Measurements from ENCODE around the gene ARFGAP3.

ARFGAP3 gene

DNA sequence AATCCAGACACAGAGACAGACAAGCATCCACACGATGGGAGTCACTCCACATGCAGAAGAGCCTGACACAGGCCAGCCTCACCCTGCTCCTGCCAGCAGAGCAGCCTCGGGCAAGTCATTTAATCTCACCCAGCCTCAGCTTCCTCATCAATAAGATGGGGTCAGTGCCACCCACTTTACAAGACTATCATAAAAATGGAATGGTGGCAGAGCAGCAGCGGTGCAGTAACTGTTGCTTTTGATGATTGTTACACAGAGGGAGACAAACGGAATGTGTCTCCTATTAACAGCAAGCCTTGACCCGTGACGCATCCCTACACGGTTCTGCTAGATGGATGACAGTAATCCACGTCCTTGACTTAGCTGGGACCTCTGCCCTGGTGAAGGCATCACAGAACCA is 26.0 kb upstream of the ARFGAP3 start:
- no peak for FAIRE-seq

GRCh38 chr22:42881982-42882656 is 25.0 kb upstream of the ARFGAP3 start:
- no peak for FAIRE-seq

GRCh38 chr22:42881298-42881697 is 24.2 kb upstream of the ARFGAP3 start:
- FAIRE-seq: no peak

GRCh38 chr22:42880815-42881214 is 23.7 kb upstream of the ARFGAP3 start:
- FAIRE-seq: no peak

DNA sequence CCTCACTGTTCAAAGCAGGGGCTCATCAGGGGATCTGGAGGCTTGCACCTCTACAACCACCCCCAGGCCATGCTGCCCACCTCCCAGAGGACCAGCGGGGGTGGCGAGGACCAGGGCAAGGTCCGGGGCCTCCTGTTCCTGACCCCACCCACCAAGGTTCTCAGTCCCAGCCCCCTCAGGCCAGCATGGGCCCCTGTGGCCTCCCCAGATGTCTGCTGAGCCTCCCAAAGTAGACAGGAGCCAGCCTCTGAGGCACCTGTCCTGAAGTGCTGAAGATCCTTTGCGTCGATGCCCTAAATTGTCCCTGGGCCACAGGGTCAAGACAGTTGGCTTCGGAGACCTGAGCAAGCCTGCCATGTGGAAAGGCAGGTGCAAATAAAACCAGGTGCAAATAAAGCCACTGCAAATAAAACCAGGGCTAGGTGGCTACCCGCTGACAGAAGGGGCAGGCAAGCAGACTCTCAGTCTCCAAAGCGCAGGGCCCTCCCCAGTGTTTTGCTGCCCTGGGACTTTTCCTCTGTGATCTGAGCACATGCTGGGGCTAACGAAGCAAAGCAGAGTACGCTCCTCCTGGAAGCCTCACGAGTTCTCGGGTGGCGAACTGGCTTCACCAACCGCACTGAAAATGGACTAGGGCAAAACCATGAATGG is 22.4 kb upstream of the ARFGAP3 start:
- no peak for FAIRE-seq

GRCh38 chr22:42878561-42879305 is 21.7 kb upstream of the ARFGAP3 start:
- no peak for FAIRE-seq

GRCh38 chr22:42877597-42878340 is 20.7 kb upstream of the ARFGAP3 start:
- no peak for FAIRE-seq

DNA sequence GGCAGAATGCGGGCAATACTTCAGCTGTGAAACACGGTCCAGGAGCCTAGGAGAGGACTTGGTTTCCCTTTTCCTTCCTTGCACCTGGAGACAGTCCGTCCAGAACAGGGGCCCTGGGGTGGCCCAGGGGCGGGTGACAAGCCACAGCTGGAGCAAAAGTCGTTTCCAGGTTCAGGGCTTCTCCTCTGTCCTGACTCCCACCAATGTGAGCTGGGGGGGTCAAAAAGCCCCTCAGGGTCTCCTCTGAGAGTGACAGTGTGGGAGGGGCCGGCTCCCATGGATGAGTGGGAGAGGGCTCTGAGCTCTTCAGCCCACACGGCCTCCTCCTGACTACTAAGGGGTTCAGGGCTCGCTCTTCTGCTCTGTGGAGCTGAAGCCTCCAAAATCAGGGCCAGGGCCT is 20.1 kb upstream of the ARFGAP3 start:
- no peak for FAIRE-seq

- no peak for FAIRE-seq
These were observed 19.0 kb upstream of the ARFGAP3 start for GRCh38 chr22:42876041-42876440.

DNA sequence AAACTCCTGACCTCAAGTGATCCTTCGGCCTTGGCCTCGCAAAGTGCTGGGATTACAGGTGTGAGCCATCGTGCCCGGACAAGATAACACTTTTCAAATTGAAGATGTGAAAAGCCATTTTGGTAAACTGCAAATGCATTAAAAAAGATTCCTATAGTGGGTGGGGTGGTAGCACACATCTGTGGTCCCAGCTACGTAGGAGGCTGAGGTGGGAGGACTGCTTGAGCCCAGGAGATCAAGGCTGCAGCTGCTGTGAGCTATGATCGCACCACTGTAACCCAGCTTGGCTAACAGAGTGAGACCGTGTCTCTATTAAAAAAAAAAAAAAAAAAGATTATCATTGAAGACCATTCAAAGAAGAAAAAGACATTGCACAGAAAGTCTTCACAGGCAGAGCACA is 16.9 kb upstream of the ARFGAP3 start:
- no peak for FAIRE-seq

- no peak for FAIRE-seq
These were observed 16.3 kb upstream of the ARFGAP3 start for GRCh38 chr22:42873356-42873755.

GRCh38 chr22:42872821-42873220 is 15.7 kb upstream of the ARFGAP3 start:
- no peak for FAIRE-seq

DNA sequence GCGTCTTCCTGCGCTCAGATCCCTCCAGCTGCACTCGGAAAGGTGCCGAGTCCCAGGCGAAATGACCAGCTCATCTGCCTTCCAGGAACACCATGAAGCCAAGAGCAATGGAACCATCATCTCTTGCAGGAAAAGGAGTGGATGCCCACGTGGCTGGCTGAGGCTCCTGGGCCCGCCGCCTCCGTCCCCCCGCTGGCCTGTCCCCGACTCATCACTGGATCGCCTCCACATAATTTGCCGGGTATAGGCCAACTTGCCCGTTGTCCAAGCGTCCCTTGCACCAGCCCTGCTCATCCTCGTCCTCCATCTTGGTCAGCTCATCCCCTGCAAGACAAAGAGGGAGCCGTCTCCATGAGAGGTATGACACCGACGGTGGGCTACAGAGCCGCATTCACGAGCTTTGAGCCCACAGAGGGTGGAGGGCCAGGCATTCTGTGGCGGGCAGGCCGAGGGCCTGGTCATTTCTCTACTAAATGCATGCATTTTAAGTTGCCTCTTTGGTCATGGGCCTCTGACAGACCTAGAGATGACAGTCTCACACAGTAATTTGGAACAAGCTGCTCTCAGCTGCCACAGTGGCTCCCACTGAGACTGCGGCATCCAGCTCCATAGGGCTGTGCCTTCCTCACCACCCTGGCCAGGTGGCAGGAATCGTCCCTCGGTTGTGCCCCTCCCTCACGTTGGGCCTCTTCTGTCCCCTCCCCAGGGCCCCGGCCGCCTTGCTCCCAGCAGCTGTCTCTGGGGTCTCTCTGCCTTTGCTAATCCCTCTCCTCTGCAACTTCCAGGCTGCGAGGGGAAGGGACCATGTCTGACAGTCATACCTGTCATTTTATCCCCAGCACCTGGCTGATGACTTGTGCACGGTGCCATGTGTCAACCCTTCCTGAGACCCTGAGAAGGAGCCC is 14.3 kb upstream of the ARFGAP3 start:
- no peak for FAIRE-seq

DNA sequence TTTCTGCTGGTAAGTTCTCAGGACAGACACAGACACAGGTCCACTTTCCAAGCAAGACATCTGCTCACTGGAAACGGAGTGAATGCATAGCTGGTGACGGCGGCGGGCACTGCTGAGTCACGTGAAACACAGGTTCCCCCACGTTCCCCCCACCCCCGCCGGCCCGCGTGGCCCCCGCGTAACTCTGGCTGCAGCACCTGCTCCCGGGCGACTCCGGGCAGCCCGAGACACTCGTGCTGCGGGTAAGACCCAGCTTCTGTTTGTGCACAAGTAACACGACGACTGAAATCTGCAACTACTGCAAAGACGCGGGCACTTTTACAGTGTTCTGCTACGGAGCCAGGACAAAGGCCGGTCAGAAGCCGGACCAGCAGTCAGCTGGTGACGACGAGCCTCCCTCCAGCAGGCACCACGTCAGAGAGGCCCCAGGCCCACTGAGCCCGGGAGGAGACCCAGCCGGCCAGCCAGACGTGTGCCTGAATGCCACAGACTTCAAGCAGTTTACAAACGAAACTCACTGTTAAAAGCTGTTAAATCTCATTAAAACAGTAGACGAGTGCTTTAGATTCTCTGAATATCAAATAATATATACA is 12.9 kb upstream of the ARFGAP3 start:
- no peak for FAIRE-seq

DNA sequence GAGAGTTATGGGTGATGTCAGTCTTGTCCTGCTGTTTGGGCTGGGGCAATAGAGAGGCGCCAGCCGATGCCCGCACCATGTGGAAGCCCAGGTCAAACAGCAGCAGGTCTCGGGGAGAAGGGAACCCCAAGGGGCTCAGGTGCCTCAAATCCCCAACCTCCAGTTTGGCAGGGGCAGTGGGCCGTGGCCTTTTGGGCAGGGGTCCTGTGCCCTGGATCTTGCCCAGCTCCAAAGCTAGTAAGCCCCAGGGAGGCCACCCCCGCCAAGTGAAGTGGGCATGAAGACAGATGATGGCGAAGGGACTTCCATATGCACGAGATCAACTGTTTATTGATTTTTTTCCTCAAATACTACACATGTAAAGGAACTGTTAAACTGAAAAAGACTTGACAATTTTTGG is 12.4 kb upstream of the ARFGAP3 start:
- no peak for FAIRE-seq

DNA sequence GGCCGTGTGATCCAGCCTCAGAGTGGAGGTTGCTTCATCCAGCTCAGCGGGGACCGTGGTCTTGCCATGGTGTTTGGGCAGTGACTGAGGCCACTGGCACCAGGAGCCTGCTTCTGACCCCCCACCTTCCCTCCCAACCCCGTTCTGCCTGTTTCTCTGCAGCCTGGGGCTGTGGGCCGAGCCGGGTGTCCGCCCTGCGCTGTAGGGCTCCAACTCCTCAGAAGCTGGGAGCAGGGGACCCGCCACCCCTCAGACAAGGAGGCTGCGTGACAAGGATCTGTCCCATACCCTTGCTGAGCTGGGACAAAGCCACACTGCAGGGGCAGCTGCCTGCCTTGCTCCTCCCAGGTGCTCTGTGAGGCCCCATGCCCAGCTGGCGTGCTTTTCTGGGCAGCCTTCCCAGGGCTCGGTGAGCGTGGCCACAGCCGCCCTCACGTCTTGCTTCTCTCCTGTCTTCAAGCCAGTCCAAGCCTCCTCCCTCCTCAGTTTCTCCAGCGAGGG is 11.7 kb upstream of the ARFGAP3 start:
- no peak for FAIRE-seq

DNA sequence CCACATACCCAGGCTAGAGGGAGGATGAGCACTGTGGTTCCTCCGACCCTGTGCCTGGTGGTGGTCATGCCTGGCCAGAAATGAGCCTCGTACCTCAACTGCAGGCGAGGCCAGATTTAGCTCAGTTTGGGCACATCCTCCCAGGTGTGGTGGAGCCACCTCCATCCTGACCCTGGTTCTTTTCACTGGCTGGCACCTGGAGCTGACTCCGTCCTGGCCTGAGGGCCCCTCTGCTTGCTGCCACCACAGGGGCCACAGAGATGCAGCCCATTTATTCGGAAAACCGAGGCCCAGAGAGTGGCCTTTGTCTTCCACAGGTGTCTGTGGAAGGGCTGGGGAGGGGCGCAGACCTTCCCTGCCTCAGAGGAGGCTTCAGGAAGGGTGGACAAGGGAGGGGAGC is 9.0 kb upstream of the ARFGAP3 start:
- FAIRE-seq: no peak

- no peak for FAIRE-seq
These were observed 8.5 kb upstream of the ARFGAP3 start for GRCh38 chr22:42865536-42865935.

DNA sequence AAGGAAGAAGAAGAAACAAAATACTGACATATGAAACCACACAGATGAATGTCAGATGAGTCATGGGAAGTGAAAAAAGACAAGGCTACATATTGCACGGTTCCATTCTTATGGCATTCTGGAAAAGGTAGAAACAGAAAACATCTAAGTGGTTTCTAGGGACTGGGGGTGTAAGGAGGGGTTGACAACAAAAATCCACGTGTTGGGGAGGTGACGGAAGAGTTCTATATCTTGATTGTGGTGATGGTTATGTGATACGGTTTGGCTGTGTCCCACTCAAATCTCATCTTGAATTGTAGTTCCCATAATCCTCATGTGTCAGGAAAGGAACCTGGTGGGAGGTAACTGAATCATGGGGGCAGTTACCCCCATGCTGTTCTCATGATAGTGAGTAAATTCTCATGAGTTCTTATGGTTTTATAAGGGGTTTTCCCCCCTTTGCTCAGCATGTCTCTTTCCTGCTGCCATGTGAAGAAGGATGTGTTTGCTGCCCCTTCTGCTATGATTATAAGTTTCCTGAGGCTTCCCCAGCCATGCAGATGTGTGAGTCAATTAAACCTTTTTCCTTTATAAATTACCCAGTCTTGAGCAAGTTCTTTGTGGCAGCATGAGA is 6.4 kb upstream of the ARFGAP3 start:
- no peak for FAIRE-seq

DNA sequence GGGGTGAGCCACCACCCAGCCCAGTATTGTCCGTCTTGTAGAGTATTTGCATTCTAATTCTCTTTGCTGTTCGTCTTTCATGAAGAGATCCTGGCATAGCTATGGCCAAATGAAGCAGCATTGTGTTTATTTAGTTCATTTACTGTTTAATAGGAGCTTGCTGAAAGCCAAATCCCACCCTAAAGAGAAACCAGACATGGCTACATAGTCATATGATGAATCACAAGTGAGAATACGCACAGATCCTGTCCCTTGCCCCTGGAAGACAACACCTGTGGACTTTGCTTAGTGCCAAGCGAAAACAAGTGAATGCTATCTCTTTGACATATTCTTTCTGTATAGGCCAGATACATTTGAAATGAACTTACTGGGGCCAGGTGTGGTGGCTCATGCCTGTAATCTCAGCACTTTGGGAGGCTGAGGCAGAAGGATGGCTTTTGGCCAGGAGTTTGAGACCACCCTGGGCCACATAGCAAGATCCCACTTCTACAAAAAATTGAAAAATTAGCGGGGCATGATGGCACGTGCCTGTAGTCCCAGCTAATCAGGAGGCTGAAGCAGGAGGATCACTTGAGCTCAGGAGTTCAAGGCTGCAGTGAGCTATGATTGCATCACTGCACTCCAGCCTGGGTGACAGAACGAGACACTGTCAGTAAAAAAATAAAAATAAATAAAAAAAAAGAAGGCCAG is 5.1 kb upstream of the ARFGAP3 start:
- FAIRE-seq: no peak

GRCh38 chr22:42860968-42861367 is 3.9 kb upstream of the ARFGAP3 start:
- FAIRE-seq: no peak
